HG03159 (cell line): Measurements from ENCODE around the gene LAMB1.

ENCODE experiments used
- ATAC-seq: cut with Tn5 transposase; IDR thresholded peaks from one replicate; pipeline ENCODE4 v1.9.1; 2021; ENCODE audit warnings: mild to moderate bottlenecking, moderate library complexity; ENCODE audit not compliant: unreplicated experiment

LAMB1 gene

DNA sequence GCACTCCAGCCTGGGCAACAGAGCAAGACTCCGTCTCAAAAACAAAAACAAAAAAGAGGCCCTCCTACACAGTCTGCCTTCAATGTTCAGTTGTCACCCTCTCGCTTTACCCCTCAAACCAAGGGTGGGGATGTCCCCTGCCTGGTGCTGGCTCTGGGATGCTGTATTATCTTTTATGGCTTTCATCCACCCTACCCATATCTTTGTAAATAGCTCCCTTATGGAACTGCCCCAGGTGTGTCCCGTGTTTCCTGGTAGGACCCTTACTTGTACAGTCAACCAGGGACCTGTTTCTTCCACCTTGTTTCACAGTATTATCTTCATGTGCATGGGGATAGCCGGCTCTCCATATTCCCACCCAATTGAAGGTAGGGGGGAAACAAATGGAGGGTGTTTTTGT is 15.7 kb upstream of the LAMB1 start:
- ATAC-seq, result no peak

GRCh38 chr7:108017776-108018151 is 14.8 kb upstream of the LAMB1 start:
- no peak for ATAC-seq

DNA sequence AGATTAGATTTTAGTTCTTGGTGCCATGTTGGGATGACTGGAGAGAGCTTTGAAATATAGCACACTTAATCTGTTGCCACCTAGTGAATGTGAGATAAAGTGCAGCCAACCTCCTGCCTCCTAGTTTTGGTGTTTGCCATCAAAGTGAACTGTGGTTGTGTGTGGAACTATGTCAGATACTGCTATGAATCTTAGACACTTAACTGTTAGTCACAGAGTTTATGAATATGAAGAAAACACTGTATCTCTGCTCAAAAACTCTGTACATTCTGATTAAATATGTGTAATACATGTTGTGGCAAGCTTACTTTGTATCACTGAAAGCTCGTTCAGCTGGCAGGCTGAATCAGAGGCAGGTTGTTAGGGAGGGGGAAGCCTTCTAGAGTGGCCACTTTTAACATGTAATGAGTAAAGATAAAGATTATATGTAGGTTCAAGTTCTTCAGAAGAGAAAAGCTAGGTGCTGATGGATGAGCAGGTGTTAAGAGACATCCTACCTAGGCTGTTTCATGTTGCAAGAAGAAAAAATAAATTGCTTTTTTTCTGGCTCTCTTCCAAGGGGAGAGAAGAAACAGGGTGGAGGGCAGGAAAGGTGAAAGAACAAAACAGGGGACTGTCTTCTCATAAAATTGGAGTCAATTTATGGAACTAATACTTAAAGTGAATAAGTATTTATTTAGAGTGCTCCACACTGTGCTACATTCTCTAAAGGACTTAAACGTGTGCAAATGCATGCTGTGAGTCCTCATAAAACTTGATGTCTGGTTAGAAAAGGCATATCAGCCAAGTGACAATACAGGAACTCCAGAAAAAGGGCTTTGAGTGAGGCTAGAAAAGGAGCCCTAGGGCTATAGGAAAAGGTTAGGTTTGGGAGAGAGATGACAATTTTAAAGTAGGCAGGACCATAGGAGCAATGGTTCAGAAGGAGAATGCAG is 14.1 kb upstream of the LAMB1 start:
- ATAC-seq, result no peak

DNA sequence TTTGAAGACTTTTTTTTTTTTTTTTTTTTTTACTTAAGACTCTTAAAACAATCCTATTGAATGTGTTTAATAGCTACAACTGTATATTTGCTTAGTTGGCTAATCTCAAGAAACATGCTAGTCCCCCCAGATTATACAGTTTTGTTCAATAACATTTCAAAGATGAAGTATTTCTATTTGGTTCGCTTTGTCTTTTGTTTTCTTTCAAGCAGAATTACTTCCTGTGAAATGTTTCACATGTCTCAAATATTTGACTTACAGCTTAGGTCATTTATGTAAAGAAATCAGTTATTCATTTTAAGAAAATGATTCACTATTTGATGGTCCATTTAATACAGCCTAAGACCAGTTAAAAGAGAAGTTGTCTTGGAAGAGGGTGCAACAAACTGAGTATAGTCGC is 12.8 kb upstream of the LAMB1 start:
- no peak for ATAC-seq

DNA sequence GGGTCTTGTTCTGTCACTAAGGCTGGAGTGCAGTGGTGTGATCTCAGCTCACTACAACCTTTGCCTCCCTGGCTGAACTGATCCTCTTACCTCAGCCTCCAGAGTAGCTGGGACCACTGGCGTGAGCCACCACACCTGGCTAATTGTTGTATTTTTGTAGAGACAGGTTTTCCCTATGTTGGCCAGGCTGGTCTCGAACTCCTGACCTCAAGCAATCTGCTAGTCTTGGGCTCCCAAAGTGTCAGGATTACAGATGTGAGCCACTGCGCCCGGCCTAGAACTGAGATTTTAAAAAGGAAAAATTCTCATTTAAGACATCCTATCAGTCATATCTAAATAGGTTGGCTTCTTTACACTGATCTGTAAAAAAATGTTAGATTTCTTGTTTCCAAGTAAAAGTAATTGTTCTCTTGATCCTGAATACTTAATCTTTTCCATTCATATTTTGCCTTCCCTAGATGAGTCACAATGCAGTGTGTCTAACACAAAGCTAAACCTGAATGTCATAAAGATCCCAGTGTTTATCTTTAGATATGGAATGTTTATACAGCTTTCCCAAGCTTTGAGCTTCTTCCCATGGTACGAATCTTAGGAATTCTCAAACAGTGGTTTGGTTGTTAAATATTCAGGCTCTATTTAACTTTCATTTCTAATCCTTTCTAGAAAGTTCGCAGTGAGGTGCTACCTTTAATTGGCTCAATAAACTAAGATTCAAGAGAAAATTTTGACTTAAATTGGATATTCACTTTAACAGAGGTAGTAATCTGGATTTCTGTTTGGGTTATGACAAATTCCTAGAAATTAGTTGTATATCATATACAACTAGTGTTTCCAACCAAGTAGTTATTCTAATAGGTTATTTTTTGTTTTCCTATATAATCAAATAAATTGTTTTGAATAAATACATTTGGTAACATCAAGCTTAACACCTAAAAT is 12.1 kb upstream of the LAMB1 start:
- ATAC-seq, result no peak

GRCh38 chr7:108014215-108014614 is 11.3 kb upstream of the LAMB1 start:
- no peak for ATAC-seq

- no peak for ATAC-seq
Measured at GRCh38 chr7:108012499-108013430, 9.8 kb upstream of the LAMB1 start.

DNA sequence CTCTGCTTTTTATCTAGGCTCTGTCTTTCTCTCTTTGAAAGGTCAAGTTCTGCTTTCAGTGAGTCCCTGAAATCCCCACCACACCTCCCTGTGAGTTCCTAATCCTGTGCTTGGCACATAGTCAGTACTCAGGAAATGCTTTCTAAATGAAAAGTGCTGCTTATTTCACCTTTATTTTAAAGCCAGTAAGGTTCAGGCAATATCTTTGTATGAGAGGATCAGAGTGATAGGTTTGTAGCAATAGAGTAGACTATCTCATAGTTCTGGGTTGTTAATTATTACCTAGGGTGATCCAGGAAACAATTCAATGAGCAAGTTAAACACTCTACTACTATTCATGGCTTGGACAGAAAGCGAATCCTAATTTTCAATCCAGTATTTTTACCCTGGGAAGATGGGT is 7.4 kb upstream of the LAMB1 start:
- no peak for ATAC-seq

DNA sequence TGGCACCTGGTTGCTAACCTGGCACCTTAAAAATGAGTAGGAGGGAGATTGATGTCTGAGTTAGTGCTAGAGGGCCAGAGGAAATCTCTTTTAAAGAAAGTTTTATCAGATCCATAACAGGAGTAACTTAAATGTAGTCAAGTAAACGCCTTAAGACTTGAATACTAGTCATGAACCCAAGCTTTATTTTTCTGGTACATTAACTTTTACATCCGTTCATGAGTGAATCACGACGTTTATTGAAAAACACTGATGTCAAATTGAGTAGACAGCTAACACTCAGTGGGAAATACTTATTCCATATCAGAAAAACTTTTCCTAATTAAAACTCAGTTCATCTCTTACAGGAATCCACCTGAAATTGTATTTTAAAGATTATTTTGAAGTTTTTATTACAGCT is 6.9 kb upstream of the LAMB1 start:
- no peak for ATAC-seq

DNA sequence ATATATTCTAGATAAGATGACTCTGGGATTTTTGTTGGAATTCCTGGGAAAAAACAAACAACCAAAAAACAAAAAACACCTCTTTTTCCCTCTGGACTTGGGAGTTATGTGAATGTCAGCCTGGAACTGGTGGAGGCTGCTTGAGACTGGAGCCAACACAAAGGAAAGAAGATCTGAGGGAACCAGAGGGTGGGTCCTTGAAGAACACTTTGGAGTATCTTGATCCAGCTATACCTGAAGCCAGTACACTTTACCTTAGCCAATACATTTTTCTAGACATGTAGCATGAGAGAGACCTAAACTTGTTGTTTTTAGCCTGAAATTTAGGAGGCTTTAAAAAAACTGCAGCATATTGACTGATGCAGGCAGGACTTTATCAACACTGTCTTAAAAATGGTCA is 5.9 kb upstream of the LAMB1 start:
- no peak for ATAC-seq

DNA sequence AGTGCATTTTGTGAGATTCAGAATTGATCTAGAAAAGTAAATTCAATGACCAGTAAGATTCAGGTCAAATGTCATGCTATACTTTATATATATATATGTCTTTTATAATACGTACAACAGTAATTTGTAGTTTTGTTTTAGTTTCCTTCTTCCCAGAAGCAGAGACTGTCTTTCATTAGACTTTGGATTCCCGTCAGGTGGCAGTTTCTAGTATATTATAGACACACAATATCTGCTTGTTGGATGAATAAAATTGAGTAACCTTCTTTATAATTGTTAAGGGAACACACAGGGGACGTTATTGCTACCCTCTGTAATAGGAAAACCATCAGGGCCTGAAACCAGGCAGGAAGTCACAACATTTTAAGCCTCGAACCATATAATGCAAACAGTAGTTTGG is 5.3 kb upstream of the LAMB1 start:
- no peak for ATAC-seq

DNA sequence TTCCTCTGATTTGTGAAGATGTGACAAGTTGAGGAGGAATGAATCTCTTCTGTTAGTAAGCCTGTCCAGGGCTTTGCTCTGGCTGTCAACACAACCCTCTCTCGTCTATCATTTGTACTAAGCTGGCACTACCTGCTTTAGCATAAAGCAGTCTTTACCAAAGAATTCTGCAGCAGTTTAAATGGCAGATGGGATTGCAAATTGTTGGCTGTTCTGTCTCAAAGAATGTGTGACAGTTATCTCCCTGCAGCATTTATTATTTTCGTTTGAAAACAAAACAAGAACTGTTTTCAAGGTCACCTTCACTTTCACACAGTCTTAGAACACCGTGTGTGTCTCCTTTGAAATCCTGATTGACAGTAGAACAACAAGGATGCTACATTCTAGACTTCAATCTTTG is 4.8 kb upstream of the LAMB1 start:
- ATAC-seq, result no peak

DNA sequence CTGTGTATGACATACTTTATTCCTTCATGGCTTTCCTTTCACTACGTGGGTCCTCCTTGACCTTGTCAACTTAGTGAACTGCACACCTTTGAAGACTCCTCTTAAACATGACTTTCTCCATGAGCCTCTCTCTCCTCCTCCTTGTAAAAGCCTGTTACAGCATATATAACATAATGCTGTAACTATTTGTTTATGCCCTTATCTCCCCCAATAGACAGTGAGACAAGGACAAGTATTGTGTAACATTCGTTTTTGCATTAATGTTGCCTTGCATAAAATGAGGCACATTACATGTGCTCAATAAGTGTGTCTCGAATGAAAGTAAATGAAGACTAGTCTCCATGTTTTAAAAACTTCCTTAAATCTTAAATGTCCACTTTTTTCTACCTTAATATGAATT is 4.3 kb upstream of the LAMB1 start:
- no peak for ATAC-seq

- ATAC-seq, result peak; percentile 47
Measured at GRCh38 chr7:108004220-108005142, 1.5 kb upstream of the LAMB1 start.

DNA sequence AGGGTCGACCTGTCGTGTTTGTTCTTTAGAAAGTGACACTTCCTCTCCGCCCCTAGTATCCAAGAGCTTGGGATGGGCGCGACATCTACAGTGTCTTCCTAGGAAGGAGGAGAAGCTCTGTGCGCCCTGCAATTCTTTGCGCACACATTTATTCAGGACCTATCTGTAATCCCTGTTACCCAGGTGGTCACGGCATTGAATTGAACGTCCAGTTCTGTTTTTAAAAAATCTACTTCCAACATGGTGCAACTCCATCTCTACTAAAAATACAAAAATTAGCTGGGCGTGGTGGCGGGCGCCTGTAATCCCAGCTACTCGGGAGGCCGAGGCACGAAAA is 606 bp upstream of the LAMB1 start:
- ATAC-seq, result no peak

- ATAC-seq, result no peak
Measured at GRCh38 chr7:108001764-108002725, 916 bp downstream of the LAMB1 start.

GRCh38 chr7:108000875-108001763 is 1.8 kb downstream of the LAMB1 start:
- no peak for ATAC-seq
